Thymus (tissue), 14 donors: Measurements from ENCODE around the gene HNRNPA2B1. TPM values are rescaled to one million over a fixed set of nuclear protein-coding genes. Genes with fewer than 3 reads are reported as not detected.

Experiments used
- DNase-seq, 9 donors: peaks; one replicate each; pipeline ENCODE4 v3.0.0-alpha.2; 2013; ENCODE audit warnings: low spot score in 9 of 9, low read depth in 6 of 9, missing footprints in 1 of 9
- H3K27ac ChIP-seq, 2 donors: one replicate each; pipeline ENCODE4 v1.5.1; 2013; ENCODE audit warnings: control low read depth in 1 of 2, low read depth in 1 of 2, low read length in 1 of 2, mild to moderate bottlenecking in 1 of 2, moderate library complexity in 1 of 2
- H3K27me3 ChIP-seq, 2 donors: one replicate each; pipeline ENCODE4 v1.5.1; 2013; ENCODE audit warnings: low read length in 1 of 2; ENCODE audit not compliant: control insufficient read depth in 2 of 2, insufficient read depth in 1 of 2
- H3K36me3 ChIP-seq, 2 donors: one replicate each; pipeline ENCODE4 v1.5.1; 2013; ENCODE audit warnings: low read length in 1 of 2, mild to moderate bottlenecking in 1 of 2, moderate library complexity in 1 of 2; ENCODE audit not compliant: control insufficient read depth in 2 of 2, insufficient read depth in 2 of 2
- H3K4me1 ChIP-seq, 2 donors: one replicate each; pipeline ENCODE4 v1.5.1; 2013; ENCODE audit warnings: low read length in 2 of 2; ENCODE audit not compliant: control insufficient read depth in 2 of 2, insufficient read depth in 2 of 2
- H3K4me3 ChIP-seq, 2 donors: one replicate each; pipeline ENCODE4 v1.5.1; 2013; ENCODE audit warnings: low read length in 2 of 2, control low read depth in 1 of 2, mild to moderate bottlenecking in 1 of 2
- H3K9me3 ChIP-seq, 2 donors: one replicate each; pipeline ENCODE4 v1.5.1; 2013; ENCODE audit warnings: low read length in 1 of 2, mild to moderate bottlenecking in 1 of 2; ENCODE audit not compliant: control insufficient read depth in 2 of 2, insufficient read depth in 1 of 2
- WGBS: extraction: QIAGEN DNeasy Blood & Tissue Kit; methylation state at CpG from one replicate; pipeline ENCODE4 v1.1.7; 2013; 5-methylcytosine and 5-hydroxymethylcytosine counted together
- long read RNA-seq, 10 donors: transcript quantifications; one replicate each; lab custom pipeline, GENCODE V29; 2026
- polyA plus RNA-seq: library from polyadenylated mRNA; stranded (reverse); fragments of 200-250 nt; gene quantifications from one replicate; pipeline ENCODE4 v1.2.3, GENCODE V29; 2013
- total RNA-seq: library from RNA; stranded (reverse); fragments of 120-200 nt; gene quantifications from one replicate; pipeline ENCODE4 v1.2.4, GENCODE V29; 2013
- donor health status: healthy.

Gene HNRNPA2B1
- total RNA-seq (212 TPM), polyA plus RNA-seq (767 TPM)
- long read RNA-seq, donor 1, transcript HNRNPA2B1-205 (2 exons, 1,220 nt) = major isoform, 16 of 56 reads
- long read RNA-seq, donor 1, transcript HNRNPA2B1-202 (11 exons, 1,711 nt) = minor isoform, 12 of 56 reads
- long read RNA-seq, donor 1, partial matches to known transcripts = 21 of 56 reads
- long read RNA-seq, donor 1, other reads (novel, unspliced or antisense) = 5 of 56 reads
- long read RNA-seq, donor 2 = 0 reads
- long read RNA-seq, donor 3, full-length matches to known transcripts = 382 of 1,935 reads
- long read RNA-seq, donor 3, partial matches to known transcripts = 1,033 of 1,935 reads
- long read RNA-seq, donor 3, other reads (novel, unspliced or antisense) = 520 of 1,935 reads
- long read RNA-seq, donor 4, transcript HNRNPA2B1-205 (2 exons, 1,220 nt) = major isoform, 73 of 753 reads
- long read RNA-seq, donor 4, transcript HNRNPA2B1-202 (11 exons, 1,711 nt) = minor isoform, 34 of 753 reads
- long read RNA-seq, donor 4, partial matches to known transcripts = 573 of 753 reads
- long read RNA-seq, donor 4, other reads (novel, unspliced or antisense) = 69 of 753 reads
- long read RNA-seq, donor 5, full-length matches to known transcripts = 385 of 2,018 reads
- long read RNA-seq, donor 5, partial matches to known transcripts = 1,135 of 2,018 reads
- long read RNA-seq, donor 5, other reads (novel, unspliced or antisense) = 498 of 2,018 reads
- long read RNA-seq, donor 6, full-length matches to known transcripts = 84 of 775 reads
- long read RNA-seq, donor 6, partial matches to known transcripts = 584 of 775 reads
- long read RNA-seq, donor 6, other reads (novel, unspliced or antisense) = 107 of 775 reads
- long read RNA-seq, donor 7, full-length matches to known transcripts = 182 of 413 reads
- long read RNA-seq, donor 7, partial matches to known transcripts = 194 of 413 reads
- long read RNA-seq, donor 7, other reads (novel, unspliced or antisense) = 37 of 413 reads
- long read RNA-seq, donor 8, full-length matches to known transcripts = 70 of 216 reads
- long read RNA-seq, donor 8, partial matches to known transcripts = 77 of 216 reads
- long read RNA-seq, donor 8, other reads (novel, unspliced or antisense) = 69 of 216 reads
- long read RNA-seq, donor 9, full-length matches to known transcripts = 170 of 908 reads
- long read RNA-seq, donor 9, partial matches to known transcripts = 448 of 908 reads
- long read RNA-seq, donor 9, other reads (novel, unspliced or antisense) = 290 of 908 reads
- long read RNA-seq, donor 10, transcript HNRNPA2B1-202 (11 exons, 1,711 nt) = major isoform, 40 of 253 reads
- long read RNA-seq, donor 10, transcript HNRNPA2B1-205 (2 exons, 1,220 nt) = minor isoform, 33 of 253 reads
- long read RNA-seq, donor 10, transcript HNRNPA2B1-201 (12 exons, 3,664 nt) = minor isoform, 7 of 253 reads
- long read RNA-seq, donor 10, partial matches to known transcripts = 159 of 253 reads
- long read RNA-seq, donor 10, other reads (novel, unspliced or antisense) = 13 of 253 reads

DNA sequence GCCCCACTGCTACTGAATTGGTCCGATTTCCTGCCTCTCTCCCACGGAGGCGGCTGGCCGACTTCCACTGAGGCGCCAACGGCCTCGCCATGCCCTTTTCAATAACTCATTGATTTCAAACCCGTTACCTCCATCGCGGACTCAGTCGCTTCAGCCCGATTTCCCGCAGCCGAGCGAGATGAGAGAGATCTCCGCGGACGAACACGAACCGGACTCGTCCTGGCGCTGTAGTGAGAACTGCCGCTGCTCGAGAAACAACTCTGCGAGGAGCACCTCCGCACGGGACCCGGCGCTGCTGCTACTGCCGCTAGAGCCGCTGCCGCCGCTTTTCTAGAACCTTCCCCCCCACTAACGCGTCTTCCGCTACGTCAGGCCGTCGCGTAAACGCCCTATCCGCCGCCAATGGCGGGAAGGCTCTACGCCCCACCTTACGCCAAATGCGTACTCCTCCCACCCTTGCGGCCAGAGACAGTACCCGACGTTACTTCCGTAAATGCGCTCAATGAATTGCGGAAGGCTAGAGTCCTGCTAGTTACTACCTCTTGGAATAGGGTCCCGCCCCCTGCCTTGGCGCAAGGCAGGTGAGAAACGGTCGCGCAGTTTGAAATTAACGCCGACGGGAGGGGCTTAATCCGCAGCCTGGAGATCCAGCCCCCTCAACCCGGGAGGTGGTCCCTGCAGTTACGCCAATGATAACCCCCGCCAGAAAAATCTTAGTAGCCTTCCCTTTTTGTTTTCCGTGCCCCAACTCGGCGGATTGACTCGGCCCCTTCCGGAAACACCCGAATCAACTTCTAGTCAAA, at the start of gene HNRNPA2B1:
Gene HNRNPA2B1 (minus strand): TSS at position 303 of the 803 bp plus-strand sequence. CDS start 169 bp downstream, at position 134.
- H3K4me3 ChIP-seq = peak within 1 kb of the TSS; percentile 99 to 100
- H3K4me1 ChIP-seq = peaks cover 10 to 16% of the 10 kb centered on the region in 2 donors
- no peaks in the 10 kb centered on the region for H3K9me3 ChIP-seq
- H3K36me3 ChIP-seq = peaks cover 12 to 49% of the 10 kb centered on the region in 2 donors
- peak within 1 kb of the TSS; percentile 100 for H3K27ac ChIP-seq
- under 1% methylated on average over 71 of the region's 71 CpGs for WGBS
- DNase-seq = peak; percentile 98 to 100 (median 100)
- H3K27me3 ChIP-seq = no peaks in the 10 kb centered on the region

DNA sequence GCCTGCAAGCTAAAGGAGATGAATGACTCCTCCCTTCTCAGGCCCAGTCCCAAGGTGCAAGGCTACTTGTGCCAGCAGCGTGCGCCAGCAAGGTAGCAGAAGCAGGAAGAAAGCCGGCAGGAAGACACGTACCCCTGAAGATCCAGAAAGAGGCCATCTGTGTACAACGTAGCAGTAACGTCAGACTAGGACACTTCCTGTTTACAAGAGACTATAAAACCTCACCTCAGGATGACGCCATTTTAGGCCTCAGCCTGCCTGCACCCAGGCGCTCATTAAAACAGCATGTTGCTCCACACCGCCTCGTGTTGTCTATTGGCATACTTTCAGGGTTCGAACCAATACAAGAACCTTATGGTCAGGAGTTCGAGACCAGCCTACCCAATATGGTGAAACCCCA, 49.7 kb upstream of the HNRNPA2B1 start:
- Histone ChIP-seq H3K27ac (no peak overlapping the region), H3K36me3 (no peaks in the 10 kb centered on the region), H3K4me1 (no peaks in the 10 kb centered on the region), H3K9me3 (peaks cover 0 to 3% of the 10 kb centered on the region in 2 donors), H3K4me3 (no peak overlapping the region), H3K27me3 (no peaks in the 10 kb centered on the region)
- 90% methylated on average over 12 of the region's 12 CpGs for WGBS
- peak in 3 of 9 donors; percentile 0 to 15 (median 1) for DNase-seq

DNA sequence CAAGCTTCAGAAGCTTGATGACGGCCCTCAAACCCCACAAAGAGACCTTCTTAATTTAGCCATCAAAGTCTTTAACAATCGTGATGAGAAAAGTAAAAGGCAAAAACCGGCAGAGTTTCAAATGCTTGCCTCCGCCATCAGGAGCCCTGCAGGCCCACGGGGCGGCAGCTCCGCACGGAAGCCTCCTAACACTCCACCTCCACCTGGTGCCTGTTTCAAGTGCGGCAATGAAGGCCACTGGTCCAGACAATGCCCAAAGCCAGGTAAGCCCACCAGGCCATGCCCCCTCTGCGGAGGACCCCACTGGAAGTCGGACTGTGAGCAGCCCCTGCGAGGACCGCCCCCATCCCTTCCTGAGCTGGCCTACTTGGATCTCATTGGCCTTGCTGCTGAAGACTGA, 44.6 kb upstream of the HNRNPA2B1 start:
- Histone ChIP-seq H3K36me3 (no peaks in the 10 kb centered on the region), H3K4me3 (no peak overlapping the region), H3K4me1 (no peaks in the 10 kb centered on the region), H3K9me3 (no peaks in the 10 kb centered on the region), H3K27me3 (no peaks in the 10 kb centered on the region), H3K27ac (no peak overlapping the region)
- no peak for DNase-seq
- WGBS = 97% methylated on average over 13 of the region's 13 CpGs

DNA sequence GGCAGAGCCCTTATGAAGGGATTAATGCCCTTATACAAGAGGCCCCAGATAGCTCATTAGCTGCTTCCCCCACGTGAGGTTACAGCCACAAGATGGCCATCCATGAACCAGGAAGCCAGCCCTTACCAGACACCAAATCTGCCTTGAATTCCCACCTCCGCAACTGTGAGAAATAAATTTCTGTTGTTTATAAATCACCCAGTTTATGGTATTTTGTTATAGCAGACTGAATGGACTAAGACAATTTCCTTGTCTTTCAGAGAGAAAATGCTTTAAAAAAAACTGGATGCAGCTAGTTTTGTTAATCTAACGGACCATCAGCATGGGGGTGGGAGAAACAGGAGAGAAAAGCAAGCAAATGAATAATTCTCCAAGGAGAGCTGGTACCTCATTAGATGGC, 37.5 kb upstream of the HNRNPA2B1 start:
- H3K4me1 ChIP-seq = no peaks in the 10 kb centered on the region
- DNase-seq = no peak
- H3K27ac ChIP-seq = no peak overlapping the region
- no peak overlapping the region for H3K4me3 ChIP-seq
- WGBS = 78% methylated on average over 3 of the region's 3 CpGs
- H3K36me3 ChIP-seq = no peaks in the 10 kb centered on the region
- no peaks in the 10 kb centered on the region for H3K9me3 ChIP-seq
- H3K27me3 ChIP-seq = no peaks in the 10 kb centered on the region

DNA sequence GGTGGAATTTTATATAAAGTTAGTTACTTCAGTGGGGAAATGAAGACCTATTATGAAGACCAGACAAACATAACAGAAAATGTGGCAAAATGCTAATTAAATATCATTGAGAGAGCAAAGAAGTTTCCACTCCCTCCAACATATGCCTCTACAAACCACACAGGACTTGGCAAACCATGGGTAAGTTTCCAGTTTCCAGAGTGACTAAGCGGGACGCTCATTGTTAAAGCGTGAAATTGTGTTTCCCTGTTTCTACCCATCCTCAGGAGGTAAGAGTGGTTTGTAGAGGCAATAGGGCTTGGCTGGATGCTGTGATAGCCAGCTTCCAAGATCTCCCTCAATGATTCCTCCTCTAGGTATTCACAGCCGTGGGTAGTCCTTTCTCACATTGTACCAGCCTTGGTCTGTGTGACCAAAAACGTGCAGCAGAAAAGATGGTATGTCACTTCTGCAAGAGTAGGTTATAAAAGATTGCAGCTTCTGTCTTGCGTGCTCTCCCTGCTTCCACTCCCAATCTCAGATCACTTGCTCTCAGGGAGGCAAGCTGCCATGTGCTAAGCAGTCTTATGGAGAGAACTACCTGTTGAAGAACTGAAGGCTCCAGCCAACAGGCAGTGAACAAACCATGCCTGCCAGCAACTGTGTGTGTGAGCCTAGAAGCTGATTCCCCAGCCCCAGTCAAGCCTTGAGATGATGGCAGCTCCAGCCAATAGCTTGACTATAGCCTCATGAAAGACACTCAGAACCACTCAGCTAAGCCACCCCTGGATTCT, 36.7 kb upstream of the HNRNPA2B1 start:
- Histone ChIP-seq H3K4me3 (no peak overlapping the region), H3K9me3 (no peaks in the 10 kb centered on the region), H3K36me3 (no peaks in the 10 kb centered on the region), H3K27me3 (no peaks in the 10 kb centered on the region), H3K4me1 (no peaks in the 10 kb centered on the region), H3K27ac (no peak overlapping the region)
- 98% methylated on average over 6 of the region's 6 CpGs for WGBS
- no peak for DNase-seq

DNA sequence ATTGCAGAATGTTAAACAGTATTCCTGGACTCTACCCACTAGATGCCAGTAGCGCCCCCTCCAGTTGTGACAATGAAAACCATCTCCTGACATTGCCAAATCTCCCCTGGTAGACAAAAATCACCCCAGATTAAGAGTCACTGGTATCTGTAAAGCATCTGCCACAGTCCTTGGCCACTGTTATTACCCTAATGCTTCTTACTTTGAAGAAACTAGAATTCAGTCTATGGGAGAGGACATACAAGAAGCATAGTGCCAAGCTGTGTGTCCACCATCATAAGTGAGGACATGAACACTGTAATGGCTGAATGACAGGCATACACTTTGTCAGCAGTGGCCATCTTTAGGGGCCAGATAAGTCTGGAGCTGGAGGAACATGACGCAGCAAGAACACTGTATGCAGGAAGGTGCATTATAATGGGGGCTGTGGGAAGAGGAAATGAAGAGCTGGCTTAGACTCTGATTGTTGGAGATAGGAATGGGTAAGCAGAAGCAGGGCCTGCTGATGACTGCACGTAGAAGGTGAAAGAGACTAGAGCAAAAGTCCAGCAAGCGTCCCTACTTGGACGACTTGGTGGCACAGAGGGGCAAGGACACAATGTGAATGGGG, 33.5 kb upstream of the HNRNPA2B1 start:
- H3K4me3 ChIP-seq = no peak overlapping the region
- no peaks in the 10 kb centered on the region for H3K36me3 ChIP-seq
- H3K9me3 ChIP-seq = no peaks in the 10 kb centered on the region
- no peak for DNase-seq
- H3K4me1 ChIP-seq = no peaks in the 10 kb centered on the region
- no peak overlapping the region for H3K27ac ChIP-seq
- whole genome bisulfite sequencing = 60% methylated on average over 5 of the region's 5 CpGs
- no peaks in the 10 kb centered on the region for H3K27me3 ChIP-seq

DNA sequence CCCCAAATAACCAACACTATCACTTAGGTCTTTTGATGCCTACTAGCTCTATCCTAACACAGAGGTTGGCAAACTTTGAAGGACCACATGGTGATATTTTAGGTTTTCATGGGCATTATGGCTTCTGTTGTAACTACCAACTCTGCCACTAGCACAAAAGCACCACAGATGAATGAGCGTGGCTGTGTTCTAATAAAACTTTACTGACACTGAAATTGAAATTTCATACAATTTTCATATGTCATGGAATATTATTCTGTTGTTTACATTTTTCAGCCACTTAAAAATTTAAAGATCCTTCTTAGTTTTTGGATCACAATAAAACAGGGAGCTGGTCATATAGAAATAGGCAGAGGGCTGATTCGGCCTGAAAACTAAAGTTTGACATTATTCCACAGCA, 27.4 kb upstream of the HNRNPA2B1 start:
- DNase-seq = no peak
- Histone ChIP-seq H3K4me3 (no peak overlapping the region), H3K36me3 (no peaks in the 10 kb centered on the region), H3K27me3 (no peaks in the 10 kb centered on the region), H3K4me1 (no peaks in the 10 kb centered on the region), H3K9me3 (no peaks in the 10 kb centered on the region), H3K27ac (no peak overlapping the region)
- 97% methylated on average over 2 of the region's 2 CpGs for WGBS
